H1 (cell line): ENCODE data around the gene CD160. TPM values are rescaled to one million over a fixed set of nuclear protein-coding genes. Genes with fewer than 3 reads are reported as not detected.

Experiments used
- CTCF ChIA-PET: fragments of 300-600 bp; sonication (Branson Sonifier 250); formaldehyde crosslinking; loops from one replicate; lab custom pipeline; 2021; ENCODE audit not compliant: partially characterized antibody; lab: Charles Lee
- POLR2A ChIA-PET: fragments of 300-600 bp; sonication (Branson Sonifier 250); formaldehyde crosslinking; loops from one replicate; lab custom pipeline; 2021; ENCODE audit warnings: inconsistent platforms; ENCODE audit not compliant: partially characterized antibody; lab: Charles Lee
- DNase-seq, 2 experiments: peaks; one replicate each; pipeline versions ENCODE4 v3.0.0 to v3.0.0-alpha.2; 2010 to 2022; ENCODE audit warnings: low spot score in 2 of 2, low read depth in 1 of 2, mixed read lengths in 1 of 2
- FAIRE-seq: peaks from 2 replicates; lab custom pipeline; 2011; peaks lifted over from hg19 to GRCh38; lab: Jason Lieb, UNC
- H2AFZ ChIP-seq: 2 replicates; pipeline ENCODE4 v1.8.1; 2012; ENCODE audit warnings: low read length, inconsistent platforms
- H2AK5ac ChIP-seq: 2 replicates; pipeline ENCODE4 v1.6.1; 2013; ENCODE audit warnings: low read depth, low read length
- H2BK120ac ChIP-seq: replicated peaks from 2 replicates; pipeline ENCODE3; 2013; ENCODE audit warnings: low read depth, low read length, inconsistent platforms
- H2BK12ac ChIP-seq: 2 replicates; pipeline ENCODE4 v1.6.1; 2013; ENCODE audit warnings: low read depth, low read length
- H2BK15ac ChIP-seq: 2 replicates; pipeline ENCODE4 v1.6.1; 2013; ENCODE audit warnings: low read length
- H2BK20ac ChIP-seq: 2 replicates; pipeline ENCODE4 v1.6.1; 2013; ENCODE audit warnings: low read length
- H2BK5ac ChIP-seq: 2 replicates; pipeline ENCODE4 v1.6.1; 2013; ENCODE audit warnings: low read depth, low read length
- H3K14ac ChIP-seq: 2 replicates; pipeline ENCODE4 v1.6.1; 2013; ENCODE audit warnings: inconsistent platforms; ENCODE audit not compliant: insufficient read length
- H3K18ac ChIP-seq: 2 replicates; pipeline ENCODE4 v1.6.1; 2013; ENCODE audit warnings: low read length; ENCODE audit errors: extremely low read depth
- H3K23ac ChIP-seq: 2 replicates; pipeline ENCODE4 v1.6.1; 2013; ENCODE audit warnings: inconsistent platforms; ENCODE audit not compliant: insufficient read length
- H3K23me2 ChIP-seq: 2 replicates; pipeline ENCODE4 v1.6.1; 2013; ENCODE audit warnings: low read depth, low read length
- H3K27ac ChIP-seq: 2 replicates; pipeline ENCODE4 v1.6.1; 2011; ENCODE audit warnings: low read depth, low read length, inconsistent platforms
- H3K27me3 ChIP-seq, 4 experiments: replicated peaks in 1 of 4; 1 replicate in 1 of 4; 2 replicates in 3 of 4; pipeline versions ENCODE4 v1.6.1 to v1.8.1; 2011 to 2013; ENCODE audit warnings: low read length in 3 of 4, mild to moderate bottlenecking in 3 of 4, inconsistent platforms in 2 of 4, mixed read lengths in 2 of 4, moderate library complexity in 1 of 4; ENCODE audit not compliant: control insufficient read depth in 3 of 4, insufficient read depth in 3 of 4; ENCODE audit errors: extremely low read depth in 1 of 4
- H3K36me3 ChIP-seq, 4 experiments: 2 replicates each; pipeline versions ENCODE4 v1.6.1 to v1.8.1; 2011 to 2013; ENCODE audit warnings: mild to moderate bottlenecking in 4 of 4, low read length in 3 of 4, moderate library complexity in 2 of 4, control low read depth in 1 of 4, inconsistent platforms in 1 of 4; ENCODE audit not compliant: insufficient read depth in 4 of 4, control insufficient read depth in 2 of 4
- H3K4ac ChIP-seq: replicated peaks from 2 replicates; pipeline ENCODE3; 2013; ENCODE audit warnings: low read length, low read depth, mixed read lengths, inconsistent platforms; ENCODE audit not compliant: insufficient read length
- H3K4me1 ChIP-seq, 4 experiments: replicated peaks in 1 of 4; 1 replicate in 1 of 4; 2 replicates in 3 of 4; pipeline versions ENCODE4 v1.6.1 to v1.8.1; 2011 to 2013; ENCODE audit warnings: low read length in 3 of 4, inconsistent platforms in 2 of 4, mixed read lengths in 1 of 4; ENCODE audit not compliant: insufficient read depth in 4 of 4, control insufficient read depth in 3 of 4
- H3K4me2 ChIP-seq, 2 experiments: 2 replicates each; pipeline versions ENCODE4 v1.6.1 to v1.8.1; 2011 to 2013; ENCODE audit warnings: low read depth in 2 of 2, low read length in 2 of 2, control low read depth in 1 of 2, inconsistent platforms in 1 of 2, mild to moderate bottlenecking in 1 of 2; ENCODE audit not compliant: insufficient read depth in 1 of 2
- H3K4me3 ChIP-seq, 4 experiments: fragments of 200-600, 300-600 bp in 1 of 4; sonication (generic), shearing (Covaris generic), sonication (Bioruptor Twin) in 1 of 4; 2 replicates each; pipeline versions ENCODE4 v1.5.1 to v1.8.1; 2011 to 2016; ENCODE audit warnings: low read length in 4 of 4, low read depth in 3 of 4, control low read depth in 2 of 4, inconsistent platforms in 2 of 4, mild to moderate bottlenecking in 2 of 4, mixed read lengths in 1 of 4, moderate library complexity in 1 of 4; ENCODE audit not compliant: insufficient read depth in 2 of 4; ENCODE audit errors: extremely low read depth in 1 of 4
- H3K56ac ChIP-seq: replicated peaks from 2 replicates; pipeline ENCODE3; 2013; ENCODE audit warnings: low read depth, mild to moderate bottlenecking, mixed read lengths, low read length, inconsistent platforms; ENCODE audit not compliant: insufficient read length
- H3K79me1 ChIP-seq: 2 replicates; pipeline ENCODE4 v1.6.1; 2013; ENCODE audit warnings: low read depth, low read length, control low read depth
- H3K79me2 ChIP-seq, 2 experiments: 2 replicates each; pipeline versions ENCODE4 v1.6.1 to v1.8.1; 2012 to 2013; ENCODE audit warnings: low read length in 2 of 2, mild to moderate bottlenecking in 2 of 2, inconsistent platforms in 1 of 2; ENCODE audit not compliant: insufficient read depth in 2 of 2, control insufficient read depth in 1 of 2
- H3K9ac ChIP-seq, 4 experiments: replicated peaks in 1 of 4; 1 replicate in 1 of 4; 2 replicates in 3 of 4; pipeline versions ENCODE4 v1.6.1 to v1.8.1; 2011 to 2013; ENCODE audit warnings: low read depth in 3 of 4, low read length in 3 of 4, control low read depth in 2 of 4, mild to moderate bottlenecking in 2 of 4, moderate library complexity in 2 of 4, inconsistent platforms in 1 of 4; ENCODE audit errors: extremely low read depth in 1 of 4
- H3K9me3 ChIP-seq, 2 experiments: 2 replicates each; pipeline versions ENCODE4 v1.6.1 to v1.8.1; 2012 to 2013; ENCODE audit warnings: mild to moderate bottlenecking in 2 of 2, moderate library complexity in 2 of 2, control low read depth in 1 of 2, inconsistent platforms in 1 of 2, low read depth in 1 of 2, low read length in 1 of 2, mixed read lengths in 1 of 2; ENCODE audit not compliant: insufficient read depth in 2 of 2
- H4K20me1 ChIP-seq, 2 experiments: replicated peaks in 1 of 2; 2 replicates each; pipeline versions ENCODE3 to v1.8.1; 2011 to 2013; ENCODE audit warnings: inconsistent platforms in 2 of 2, low read length in 2 of 2, mild to moderate bottlenecking in 1 of 2; ENCODE audit not compliant: insufficient read depth in 2 of 2, control insufficient read depth in 1 of 2
- H4K5ac ChIP-seq: 2 replicates; pipeline ENCODE4 v1.6.1; 2013; ENCODE audit warnings: low read length, low read depth, mixed read lengths, inconsistent platforms; ENCODE audit not compliant: insufficient read length
- H4K8ac ChIP-seq: 2 replicates; pipeline ENCODE4 v1.8.0; 2013; ENCODE audit warnings: mild to moderate bottlenecking, moderate library complexity, low read length, inconsistent platforms; ENCODE audit not compliant: insufficient read depth; ENCODE audit errors: extremely low read depth
- H4K91ac ChIP-seq: replicated peaks from 2 replicates; pipeline ENCODE3; 2013; ENCODE audit warnings: low read length, mixed read lengths, inconsistent platforms; ENCODE audit not compliant: insufficient read length
- EZH2 ChIP-seq: fragments of 200-600 bp; sonication (generic); IDR thresholded peaks from 2 replicates; pipeline ENCODE4 v1.7.1; 2012; ENCODE audit warnings: low read depth, mild to moderate bottlenecking, moderate library complexity, low read length, inconsistent platforms; ENCODE audit not compliant: severe bottlenecking
- MAFK ChIP-seq: IDR thresholded peaks from 2 replicates; pipeline ENCODE4 v1.6.1; 2012; ENCODE audit warnings: low read depth, mild to moderate bottlenecking, improper control_type of control experiment, low read length
- WGBS, 2 experiments: shearing (Covaris generic) in 1 of 2; methylation state at CpG; one replicate each; pipeline versions ENCODE4 v1.1.6 to v1.1.7; 2013 to 2015; ENCODE audit warnings: low lambda C conversion rate in 2 of 2, mixed read lengths in 2 of 2, inconsistent platforms in 1 of 2, low coverage in 1 of 2, missing lambda C conversion rate in 1 of 2; ENCODE audit not compliant: insufficient replicate concordance in 2 of 2, insufficient coverage in 1 of 2, insufficient read length in 1 of 2; ENCODE audit errors: extremely low coverage in 1 of 2, missing lambda C conversion rate in 1 of 2; 5-methylcytosine and 5-hydroxymethylcytosine counted together
- polyA plus RNA-seq, 7 experiments: library from polyadenylated mRNA; depleted of rRNA in 3 of 7; stranded (reverse) in 5 of 7; unstranded in 2 of 7; fragments of >200 nt in 5 of 7; fragments of 200-250 nt in 2 of 7; gene quantifications; 1 replicate in 5 of 7; 2 replicates in 1 of 7; 4 replicates in 1 of 7; pipeline versions ENCODE4 v1.2.1 to v1.2.3, GENCODE V29; 2011 to 2013; ENCODE audit warnings: missing spikeins in 2 of 7, mixed read lengths in 2 of 7
- total RNA-seq: library from RNA; stranded (reverse); fragmentation: NEBNext Ultra II Directional; extraction: Animal tissue kit (Norgen Biotek cat#: 25700); gene quantifications from 2 replicates; pipeline ENCODE4 v1.2.1, GENCODE V29; 2021

CD160 gene
- total and polyA plus RNA-seq, 2 of the 8 experiments (the other 6 are each of a cell fraction or from before 2014, with no cell fraction given) = not detected

- WGBS, 2 experiments = 92% methylated on average over 1 of the region's 1 CpG; no CpG with 5 or more reads in 1 of the 2 experiments
- Histone ChIP-seq H2AK5ac (no peak overlapping the region), H4K20me1 (no peaks in the 10 kb centered on the region), H3K56ac (no peak overlapping the region), H2AFZ (no peak overlapping the region), H3K9me3 (peaks cover 5 to 31% of the 10 kb centered on the region in 2 experiments; a peak in 2 of 4 replicates), H4K5ac (no peak overlapping the region), H3K4ac (no peak overlapping the region), H3K9ac (no peak overlapping the region), H3K23ac (no peak overlapping the region), H2BK15ac (no peak overlapping the region), H2BK120ac (no peak overlapping the region), H3K4me2 (no peak overlapping the region), H2BK12ac (no peak overlapping the region), H3K4me1 (no peaks in the 10 kb centered on the region), H3K36me3 (peaks cover 0 to 18% (median 3%) of the 10 kb centered on the region in 4 experiments; a peak in 3 of 8 replicates), H3K23me2 (no peaks in the 10 kb centered on the region), H3K79me1 (no peaks in the 10 kb centered on the region), H3K14ac (no peak overlapping the region), H4K8ac (no peak overlapping the region), H3K4me3 (no peak overlapping the region), H2BK5ac (no peak overlapping the region), H3K79me2 (no peaks in the 10 kb centered on the region), H2BK20ac (no peak overlapping the region), H3K18ac (no peak overlapping the region), H4K91ac (no peak overlapping the region), H3K27me3 (no peaks in the 10 kb centered on the region), H3K27ac (no peak overlapping the region)
- CTCF ChIA-PET = no interaction called here
- DNase-seq (no peak), FAIRE-seq (no peak)
- POLR2A ChIA-PET = no interaction called here
- TF ChIP-seq EZH2 (no peak), MAFK (peak; percentile 43; the same call in 1 of the 2 replicates)
Measured at GRCh38 chr1:145759721-145760120, 40.4 kb downstream of the CD160 start.
